Measurements from ENCODE around the gene CWH43. TPM values are rescaled to one million over a fixed set of nuclear protein-coding genes. Genes with fewer than 3 reads are reported as not detected.
"Not testable (repeated sequence)": the region's sequence is repeated elsewhere in the genome, so short reads cannot be mapped to it uniquely, and the experiment has no call there.

CWH43 gene
- total RNA-seq, 4 donors from 2014 or later, result 11.6 to 38.0 (median 20.8) TPM

DNA sequence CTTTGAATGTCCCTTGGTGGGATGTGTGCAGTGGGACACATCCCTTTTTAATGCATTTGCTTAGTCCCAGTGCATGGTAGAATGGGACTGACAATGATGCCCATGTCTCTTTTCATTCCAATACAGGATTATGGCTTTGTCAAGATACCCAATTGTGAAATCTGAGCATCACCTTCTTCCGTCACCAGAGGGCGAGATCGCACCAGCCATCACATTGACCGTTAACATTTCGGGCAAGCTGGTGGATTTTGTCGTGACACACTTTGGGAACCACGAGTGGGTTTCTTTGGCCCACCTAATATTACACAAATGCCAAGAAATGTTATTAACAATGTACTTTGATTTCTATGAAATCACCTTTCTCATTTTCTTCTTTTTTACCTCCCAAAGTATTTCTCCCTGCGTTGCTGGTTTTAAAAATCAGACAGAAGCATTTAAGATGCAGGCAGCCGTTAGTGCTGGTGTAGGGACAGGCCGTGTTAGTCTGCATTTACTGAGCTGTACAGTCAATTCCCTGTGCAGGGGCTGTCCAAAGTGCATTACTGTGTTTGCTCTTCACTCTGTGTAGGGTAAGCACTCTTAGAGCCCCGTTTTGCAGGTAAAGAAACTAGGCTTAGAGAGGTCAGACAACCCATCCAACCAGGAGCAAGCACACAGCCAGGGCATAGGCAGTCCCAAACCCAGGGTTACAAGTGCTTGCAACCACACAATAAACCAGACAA lies 46.5 kb downstream of the CWH43 start:
- no peak for DNase-seq
- peaks cover 0 to 7% (median 0%) of the 10 kb centered on the region in 3 donors for H3K36me3 ChIP-seq
- H3K4me3 ChIP-seq, result no peak overlapping the region
- H3K27ac ChIP-seq, result no peak overlapping the region
- H3K9me3 ChIP-seq, result no peaks in the 10 kb centered on the region
- intact Hi-C loops (cut with DNase I), result no loop called here
- peak in 1 of 6 experiments; percentile 46 for TF ChIP-seq CTCF (IDR thresholded peaks at IDR 0.05)
- TF ChIP-seq POLR2A (IDR thresholded peaks at IDR 0.05), result no peak
- 42 to 45% methylated on average over 11 of the region's 11 CpGs for WGBS, 2 donors
- H3K27me3 ChIP-seq, result no peaks in the 10 kb centered on the region
- H3K4me1 ChIP-seq, result no peaks in the 10 kb centered on the region

DNA sequence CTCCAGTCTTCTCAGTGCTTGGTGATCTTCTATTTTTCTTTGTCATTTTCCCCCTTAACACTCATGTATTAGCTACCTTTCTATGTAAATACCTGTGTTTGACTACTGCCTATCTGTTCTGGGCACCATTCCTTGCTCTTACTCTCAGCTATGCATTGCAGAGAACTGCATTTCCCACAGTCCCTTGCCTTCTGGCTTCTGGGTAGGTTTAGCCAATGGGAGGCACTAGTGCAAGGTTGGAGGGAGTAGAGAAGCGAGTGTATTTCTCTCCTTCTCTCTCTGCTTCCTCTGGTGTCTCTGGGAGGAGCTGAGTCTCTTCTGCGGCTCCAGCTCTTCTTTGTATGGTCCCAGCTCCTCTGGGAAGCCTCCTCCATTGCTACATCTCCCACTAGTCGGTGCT lies 50.5 kb downstream of the CWH43 start:
- Histone ChIP-seq H3K27ac (no peak overlapping the region), H3K27me3 (no peaks in the 10 kb centered on the region), H3K4me1 (no peaks in the 10 kb centered on the region), H3K36me3 (peaks cover 0 to 7% (median 0%) of the 10 kb centered on the region in 3 donors), H3K4me3 (no peak overlapping the region), H3K9me3 (no peaks in the 10 kb centered on the region)
- 25 to 49% methylated on average over 3 of the region's 3 CpGs for WGBS, 2 donors
- intact Hi-C loops (cut with DNase I), result no loop called here
- DNase-seq, result no peak
- TF ChIP-seq CTCF (IDR thresholded peaks at IDR 0.05), result no peak
- TF ChIP-seq POLR2A (IDR thresholded peaks at IDR 0.05), result no peak

- H3K36me3 ChIP-seq, result no peaks in the 10 kb centered on the region
- H3K9me3 ChIP-seq, result no peaks in the 10 kb centered on the region
- no peak for TF ChIP-seq CTCF (IDR thresholded peaks at IDR 0.05)
- no peak for TF ChIP-seq POLR2A (IDR thresholded peaks at IDR 0.05)
- no peaks in the 10 kb centered on the region for H3K4me1 ChIP-seq
- no peak for DNase-seq
- H3K27me3 ChIP-seq, result no peaks in the 10 kb centered on the region
- H3K27ac ChIP-seq, result no peak overlapping the region
- H3K4me3 ChIP-seq, result no peak overlapping the region
- 48 to 65% methylated on average over 3 of the region's 3 CpGs for WGBS, 2 donors
- intact Hi-C loops (cut with DNase I), result no loop called here
Measured at GRCh38 chr4:49044270-49044669, 58.2 kb downstream of the CWH43 start.

GRCh38 chr4:49058306-49058705 lies 72.2 kb downstream of the CWH43 start:
- H3K27ac ChIP-seq, result no peak overlapping the region
- H3K4me1 ChIP-seq, result no peaks in the 10 kb centered on the region
- intact Hi-C loops (cut with DNase I), result no loop called here
- no peak for TF ChIP-seq POLR2A (IDR thresholded peaks at IDR 0.05)
- TF ChIP-seq CTCF (IDR thresholded peaks at IDR 0.05), result no peak
- H3K4me3 ChIP-seq, result no peak overlapping the region
- H3K9me3 ChIP-seq, result peaks cover 0 to 7% (median 0%) of the 10 kb centered on the region in 3 donors
- DNase-seq, result no peak
- H3K36me3 ChIP-seq, result no peaks in the 10 kb centered on the region
- no peaks in the 10 kb centered on the region for H3K27me3 ChIP-seq

DNA sequence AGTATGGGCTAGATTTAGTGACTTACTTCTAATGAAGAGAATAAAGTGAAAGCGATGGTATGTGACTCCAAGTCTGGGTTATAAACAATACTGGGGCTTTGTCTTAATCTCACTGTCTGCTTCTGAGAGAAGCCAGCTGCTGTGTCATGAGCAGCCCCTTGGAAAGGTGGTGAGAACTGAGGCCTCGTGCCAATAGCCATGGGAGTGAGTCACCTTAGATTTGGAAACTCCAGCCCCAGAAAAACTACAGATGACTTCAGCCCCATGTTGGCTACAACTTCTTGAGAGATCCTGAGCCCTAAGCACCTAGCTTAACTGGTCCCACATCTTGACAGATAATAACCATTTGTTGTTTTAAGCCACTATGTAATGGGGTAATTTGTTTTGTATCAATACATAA lies 77.6 kb downstream of the CWH43 start:
- DNase-seq, result no peak
- H3K36me3 ChIP-seq, result no peaks in the 10 kb centered on the region
- H3K9me3 ChIP-seq, result peaks cover 0 to 4% (median 0%) of the 10 kb centered on the region in 3 donors
- H3K27ac ChIP-seq, result no peak overlapping the region
- WGBS, 2 donors, result 24 to 44% methylated on average over 1 to 2 of the region's 2 CpGs
- H3K4me1 ChIP-seq, result no peaks in the 10 kb centered on the region
- intact Hi-C loops (cut with DNase I), result no loop called here
- no peak overlapping the region for H3K4me3 ChIP-seq
- no peaks in the 10 kb centered on the region for H3K27me3 ChIP-seq
- TF ChIP-seq CTCF (IDR thresholded peaks at IDR 0.05) (no peak), POLR2A (IDR thresholded peaks at IDR 0.05) (no peak)

- H3K27me3 ChIP-seq; H3K9me3 ChIP-seq; H3K4me3 ChIP-seq; intact Hi-C loops (cut with DNase I); DNase-seq; H3K4me1 ChIP-seq; H3K27ac ChIP-seq; H3K36me3 ChIP-seq: not testable (repeated sequence)
- 80% methylated on average over 2 of the region's 11 CpGs; no CpG with 5 or more reads in 1 of the 2 donors for WGBS, 2 donors
Measured at GRCh38 chr4:49072196-49072595, 86.1 kb downstream of the CWH43 start.

DNA sequence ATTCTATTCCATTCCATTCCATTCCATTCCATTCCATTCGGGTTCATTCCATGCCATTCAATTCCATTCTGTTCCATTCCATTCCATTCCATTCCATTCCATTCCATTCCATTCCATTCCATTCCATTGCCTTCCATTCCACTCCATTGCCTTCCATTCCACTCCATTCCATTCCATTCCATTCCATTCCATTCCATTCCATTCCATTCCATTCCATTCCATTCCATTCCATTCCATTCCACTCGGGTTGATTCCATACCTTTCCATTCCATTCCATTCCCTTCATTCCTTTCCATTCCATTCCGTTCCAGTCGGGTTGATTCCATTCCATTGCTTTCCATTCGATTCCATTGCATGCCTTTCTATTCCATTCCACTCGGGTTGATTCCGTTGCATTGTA lies 105.8 kb downstream of the CWH43 start:
- H3K36me3 ChIP-seq; H3K27ac ChIP-seq; DNase-seq; H3K4me1 ChIP-seq; intact Hi-C loops (cut with DNase I); H3K4me3 ChIP-seq; H3K27me3 ChIP-seq: not testable (repeated sequence)
- WGBS, 2 donors, result 53 to 60% methylated on average over 7 of the region's 7 CpGs
- peaks cover 4 to 28% (median 8%) of the 10 kb centered on the region in 3 donors for H3K9me3 ChIP-seq

DNA sequence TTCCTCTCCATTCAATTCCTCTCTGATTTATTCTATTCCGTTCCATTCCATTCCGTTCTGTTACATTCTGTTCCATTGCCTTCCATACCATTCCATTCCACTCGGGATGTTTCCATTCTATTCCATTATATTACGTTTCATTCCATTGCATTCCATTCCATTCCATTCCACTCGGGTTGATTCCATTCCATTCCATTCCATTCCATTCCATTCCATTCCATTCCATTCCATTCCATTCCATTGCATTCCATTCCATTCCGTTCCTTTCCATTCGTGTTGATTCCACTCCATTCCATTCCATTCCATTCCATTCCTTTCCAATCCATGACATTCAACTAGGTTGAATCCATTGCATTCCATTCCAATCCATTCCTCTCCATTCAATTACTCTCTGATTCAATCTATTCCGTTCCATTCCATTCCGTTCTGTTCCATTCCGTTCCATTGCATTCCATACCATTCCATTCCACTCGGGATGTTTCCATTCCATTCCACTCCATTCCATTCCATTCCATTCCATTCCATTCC lies 106.6 kb downstream of the CWH43 start:
- WGBS, 2 donors, result 61 to 62% methylated on average over 11 of the region's 11 CpGs
- H3K36me3 ChIP-seq; H3K4me1 ChIP-seq; H3K4me3 ChIP-seq; H3K27ac ChIP-seq; intact Hi-C loops (cut with DNase I); H3K27me3 ChIP-seq; DNase-seq: not testable (repeated sequence)
- peaks cover 4 to 34% (median 9%) of the 10 kb centered on the region in 3 donors for H3K9me3 ChIP-seq

Data from esophagus squamous epithelium (tissue), 5 donors.